GM18870 (cell line): Measurements from ENCODE around the gene PES1.
"Not testable (repeated sequence)": the region's sequence is repeated elsewhere in the genome, so short reads cannot be mapped to it uniquely, and the experiment has no call there.

Experiments
- ATAC-seq: cut with Tn5 transposase; IDR thresholded peaks from one replicate; pipeline ENCODE4 v1.9.1; 2021; ENCODE audit warnings: moderate library complexity; ENCODE audit not compliant: unreplicated experiment

Gene PES1

GRCh38 chr22:30591588-30592359 lies at the start of gene PES1:
TSS of gene PES1 (minus strand) at chr22:30591910. CDS start at chr22:30591833, 77 bp downstream.
- ATAC-seq = peak; percentile 95

GRCh38 chr22:30640839-30641430 lies 49.2 kb upstream of the PES1 start:
- ATAC-seq = no peak

GRCh38 chr22:30640361-30640760 lies 48.7 kb upstream of the PES1 start:
- no peak for ATAC-seq

- no peak for ATAC-seq
Measured at GRCh38 chr22:30637701-30638114, 46.0 kb upstream of the PES1 start.

- no peak for ATAC-seq
Measured at GRCh38 chr22:30636226-30637077, 44.7 kb upstream of the PES1 start.

GRCh38 chr22:30635273-30636225 lies 43.8 kb upstream of the PES1 start, which contains the start of gene SLC35E4:
TSS of gene SLC35E4 (plus strand) at chr22:30635781. CDS start at chr22:30636451, 670 bp downstream.
- ATAC-seq = peak; percentile 34

GRCh38 chr22:30634471-30635233 lies 42.9 kb upstream of the PES1 start:
- peak; percentile 46 for ATAC-seq

GRCh38 chr22:30631469-30631868 lies 39.8 kb upstream of the PES1 start:
- ATAC-seq = not testable (repeated sequence)

- ATAC-seq = no peak
Measured at GRCh38 chr22:30628491-30628890, 36.8 kb upstream of the PES1 start.

GRCh38 chr22:30627471-30627870 lies 35.8 kb upstream of the PES1 start:
- ATAC-seq = no peak

GRCh38 chr22:30626413-30626812 lies 34.7 kb upstream of the PES1 start:
- no peak for ATAC-seq

GRCh38 chr22:30619909-30620308 lies 28.2 kb upstream of the PES1 start:
- ATAC-seq = not testable (repeated sequence)

- no peak for ATAC-seq
Measured at GRCh38 chr22:30617819-30618218, 26.1 kb upstream of the PES1 start.

- no peak for ATAC-seq
Measured at GRCh38 chr22:30615543-30615954, 23.8 kb upstream of the PES1 start.

GRCh38 chr22:30614879-30615278 lies 23.2 kb upstream of the PES1 start:
- no peak for ATAC-seq

GRCh38 chr22:30614268-30614667 lies 22.6 kb upstream of the PES1 start:
- no peak for ATAC-seq

GRCh38 chr22:30612789-30613188 lies 21.1 kb upstream of the PES1 start:
- ATAC-seq = no peak

GRCh38 chr22:30611197-30611596 lies 19.5 kb upstream of the PES1 start:
- ATAC-seq = no peak

- ATAC-seq = no peak
Measured at GRCh38 chr22:30610299-30610698, 18.6 kb upstream of the PES1 start.
